COLO668 (cell line): Measurements from ENCODE around the gene PRH2.

ENCODE experiments used
- DNase-seq: peaks from one replicate; lab custom pipeline; 2025; ENCODE audit not compliant: unreplicated experiment; lab: John Stamatoyannopoulos, UW

Gene PRH2

GRCh38 chr12:10928746-10929286, at the start of gene PRH2:
TSS of gene PRH2 (plus strand) at chr12:10929236. CDS start at chr12:10929274, 38 bp downstream.
- DNase-seq: no peak

- no peak for DNase-seq
Measured at GRCh38 chr12:10884086-10884725, 44.8 kb upstream of the PRH2 start, which contains the start of gene PRH1. TSS of gene PRH1 (minus strand) at chr12:10884255. CDS start at chr12:10884217, 38 bp downstream.

GRCh38 chr12:10889226-10889625, 39.8 kb upstream of the PRH2 start:
- DNase-seq: no peak

GRCh38 chr12:10891937-10892336, 37.1 kb upstream of the PRH2 start:
- DNase-seq: no peak

- DNase-seq: no peak
Measured at GRCh38 chr12:10896854-10897253, 32.2 kb upstream of the PRH2 start.

- no peak for DNase-seq
Measured at GRCh38 chr12:10900530-10900929, 28.5 kb upstream of the PRH2 start.

GRCh38 chr12:10900972-10901371, 28.1 kb upstream of the PRH2 start:
- DNase-seq: no peak

- no peak for DNase-seq
Measured at GRCh38 chr12:10901427-10901826, 27.6 kb upstream of the PRH2 start.

- DNase-seq: no peak
Measured at GRCh38 chr12:10904686-10905085, 24.4 kb upstream of the PRH2 start.

- no peak for DNase-seq
Measured at GRCh38 chr12:10909462-10909861, 19.6 kb upstream of the PRH2 start, which contains the start of gene TAS2R13. TSS of gene TAS2R13 (minus strand) at chr12:10909562. CDS start at chr12:10909298, 264 bp downstream.

GRCh38 chr12:10910380-10910779, 18.7 kb upstream of the PRH2 start:
- no peak for DNase-seq

- DNase-seq: no peak
Measured at GRCh38 chr12:10919809-10920208, 9.2 kb upstream of the PRH2 start.

- DNase-seq: no peak
Measured at GRCh38 chr12:10926269-10926668, 2.8 kb upstream of the PRH2 start.

GRCh38 chr12:10936506-10936905, 7.5 kb downstream of the PRH2 start:
- DNase-seq: no peak

- no peak for DNase-seq
Measured at GRCh38 chr12:10939163-10939562, 10.1 kb downstream of the PRH2 start, which contains the start of gene TAS2R14. TSS of gene TAS2R14 (minus strand) at chr12:10939263. CDS start at chr12:10939207, 56 bp downstream.

- DNase-seq: no peak
Measured at GRCh38 chr12:10940389-10940788, 11.4 kb downstream of the PRH2 start.

GRCh38 chr12:10941369-10941768, 12.3 kb downstream of the PRH2 start:
- no peak for DNase-seq

- peak; percentile 18 for DNase-seq
Measured at GRCh38 chr12:10941916-10942607, 13.0 kb downstream of the PRH2 start.

GRCh38 chr12:10943167-10943566, 14.1 kb downstream of the PRH2 start:
- DNase-seq: no peak

GRCh38 chr12:10952645-10953044, 23.6 kb downstream of the PRH2 start:
- DNase-seq: no peak

- DNase-seq: no peak
Measured at GRCh38 chr12:10956085-10956484, 27.0 kb downstream of the PRH2 start.

- no peak for DNase-seq
Measured at GRCh38 chr12:10957741-10958140, 28.7 kb downstream of the PRH2 start.
